ENCODE measurements around the gene RNASE7. TPM values are rescaled to one million over a fixed set of nuclear protein-coding genes. Genes with fewer than 3 reads are reported as not detected.

The RNASE7 gene
- polyA plus RNA-seq, 1 of the 3 experiments (the other 2 are of a cell fraction): not detected

DNA sequence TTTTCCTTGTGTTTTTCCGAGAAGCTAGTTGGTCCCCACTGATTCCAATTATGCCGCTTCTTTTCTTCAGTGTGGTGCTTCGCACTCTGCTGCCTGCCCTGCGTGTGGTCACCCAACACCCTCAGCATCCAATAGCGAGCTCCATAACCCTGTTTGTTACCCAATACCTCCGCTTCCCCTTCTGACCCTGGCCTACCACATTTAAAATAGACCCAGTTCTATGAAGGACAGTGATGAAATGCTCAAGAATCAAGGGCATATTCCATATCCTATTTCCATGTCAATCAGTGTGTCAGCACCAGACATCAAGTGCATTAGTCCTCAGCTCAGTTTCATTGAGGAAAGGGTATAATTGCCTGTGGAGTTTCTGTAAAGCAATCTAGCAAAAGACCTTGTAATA is 26.9 kb upstream of the RNASE7 start:
- H3K9me2 ChIP-seq: no peaks in the 10 kb centered on the region
- WGBS (ENCODE audit: low lambda C conversion rate): 73% methylated on average over 6 of the region's 6 CpGs
- POLR2A ChIA-PET: interaction anchor here (1.0 to 2.1 kb wide), 10 partner anchors 9 to 89 kb away, joined by 3 to 15 read pairs (median 5); partner anchors contain the start of genes ARHGEF40 and NDRG2
- no peaks in the 10 kb centered on the region for H3K9me3 ChIP-seq
- no peak overlapping the region for H2AFZ ChIP-seq (ENCODE audit: low read depth)
- no peaks in the 10 kb centered on the region for H4K20me1 ChIP-seq (ENCODE audit: insufficient read depth)
- H3K36me3 ChIP-seq (replicated peaks in 1 of 2; ENCODE audit: control insufficient read depth in 1 of 2, insufficient read depth in 2 of 2, low read length in 1 of 2): no peaks in the 10 kb centered on the region
- H3K27ac ChIP-seq (ENCODE audit: low read depth in 2 of 2, low read length in 1 of 2): no peak overlapping the region
- no peak overlapping the region for H3K9ac ChIP-seq
- no peak for DNase-seq
- TF ChIP-seq ELF1 (IDR thresholded peaks at IDR 0.05): no peak
- TF ChIP-seq, protein P1, sequence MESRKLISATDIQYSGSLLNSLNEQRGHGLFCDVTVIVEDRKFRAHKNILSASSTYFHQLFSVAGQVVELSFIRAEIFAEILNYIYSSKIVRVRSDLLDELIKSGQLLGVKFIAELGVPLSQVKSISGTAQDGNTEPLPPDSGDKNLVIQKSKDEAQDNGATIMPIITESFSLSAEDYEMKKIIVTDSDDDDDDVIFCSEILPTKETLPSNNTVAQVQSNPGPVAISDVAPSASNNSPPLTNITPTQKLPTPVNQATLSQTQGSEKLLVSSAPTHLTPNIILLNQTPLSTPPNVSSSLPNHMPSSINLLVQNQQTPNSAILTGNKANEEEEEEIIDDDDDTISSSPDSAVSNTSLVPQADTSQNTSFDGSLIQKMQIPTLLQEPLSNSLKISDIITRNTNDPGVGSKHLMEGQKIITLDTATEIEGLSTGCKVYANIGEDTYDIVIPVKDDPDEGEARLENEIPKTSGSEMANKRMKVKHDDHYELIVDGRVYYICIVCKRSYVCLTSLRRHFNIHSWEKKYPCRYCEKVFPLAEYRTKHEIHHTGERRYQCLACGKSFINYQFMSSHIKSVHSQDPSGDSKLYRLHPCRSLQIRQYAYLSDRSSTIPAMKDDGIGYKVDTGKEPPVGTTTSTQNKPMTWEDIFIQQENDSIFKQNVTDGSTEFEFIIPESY (IDR thresholded peaks at IDR 0.05; ENCODE audit: borderline replicate concordance, low read depth): no peak
- no peak for TF ChIP-seq SMC3 (IDR thresholded peaks at IDR 0.05; ENCODE audit: low read depth, low read length)
- TF ChIP-seq TCF12 (IDR thresholded peaks at IDR 0.05): no peak
- no peak for TF ChIP-seq RFX5 (IDR thresholded peaks at IDR 0.05; ENCODE audit: low read length)
- TF ChIP-seq, protein P2, sequence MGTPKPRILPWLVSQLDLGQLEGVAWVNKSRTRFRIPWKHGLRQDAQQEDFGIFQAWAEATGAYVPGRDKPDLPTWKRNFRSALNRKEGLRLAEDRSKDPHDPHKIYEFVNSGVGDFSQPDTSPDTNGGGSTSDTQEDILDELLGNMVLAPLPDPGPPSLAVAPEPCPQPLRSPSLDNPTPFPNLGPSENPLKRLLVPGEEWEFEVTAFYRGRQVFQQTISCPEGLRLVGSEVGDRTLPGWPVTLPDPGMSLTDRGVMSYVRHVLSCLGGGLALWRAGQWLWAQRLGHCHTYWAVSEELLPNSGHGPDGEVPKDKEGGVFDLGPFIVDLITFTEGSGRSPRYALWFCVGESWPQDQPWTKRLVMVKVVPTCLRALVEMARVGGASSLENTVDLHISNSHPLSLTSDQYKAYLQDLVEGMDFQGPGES (IDR thresholded peaks at IDR 0.05; ENCODE audit: low read depth, low read length): no peak
- TF ChIP-seq RAD21 (IDR thresholded peaks at IDR 0.05; ENCODE audit: low read length): no peak
- TF ChIP-seq TAF1 (IDR thresholded peaks at IDR 0.05; ENCODE audit: borderline replicate concordance, low read depth, low read length): no peak
- TF ChIP-seq TEAD4 (IDR thresholded peaks at IDR 0.05; ENCODE audit: borderline replicate concordance, insufficient read depth): no peak
- TF ChIP-seq RCOR1 (IDR thresholded peaks at IDR 0.05; ENCODE audit: low read length): no peak
- no peak for TF ChIP-seq JUND (IDR thresholded peaks at IDR 0.05)
- no peak for TF ChIP-seq CHD2 (IDR thresholded peaks at IDR 0.05; ENCODE audit: low read length, partially characterized antibody)
- TF ChIP-seq, protein P3, sequence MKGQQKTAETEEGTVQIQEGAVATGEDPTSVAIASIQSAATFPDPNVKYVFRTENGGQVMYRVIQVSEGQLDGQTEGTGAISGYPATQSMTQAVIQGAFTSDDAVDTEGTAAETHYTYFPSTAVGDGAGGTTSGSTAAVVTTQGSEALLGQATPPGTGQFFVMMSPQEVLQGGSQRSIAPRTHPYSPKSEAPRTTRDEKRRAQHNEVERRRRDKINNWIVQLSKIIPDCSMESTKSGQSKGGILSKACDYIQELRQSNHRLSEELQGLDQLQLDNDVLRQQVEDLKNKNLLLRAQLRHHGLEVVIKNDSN (IDR thresholded peaks at IDR 0.05; ENCODE audit: borderline replicate concordance, low read depth): no peak
- no peaks in the 10 kb centered on the region for H3F3A ChIP-seq (replicated peaks; ENCODE audit: insufficient read depth)
- H3K4me2 ChIP-seq: no peak overlapping the region
- H3K27me3 ChIP-seq (ENCODE audit: insufficient read depth): peaks cover 15% of the 10 kb centered on the region
- no peaks in the 10 kb centered on the region; a peak in 1 of 4 replicates for H3K4me1 ChIP-seq (ENCODE audit: control insufficient read depth in 1 of 2, insufficient read depth in 2 of 2, low read depth in 1 of 2, low read length in 1 of 2)
- H3K4me3 ChIP-seq (ENCODE audit: low read depth in 2 of 2, low read length in 1 of 2): no peak overlapping the region
- no peaks in the 10 kb centered on the region for H3K79me2 ChIP-seq (ENCODE audit: insufficient read depth)
- CTCF ChIA-PET: interaction anchor here (0.6 to 18.2 kb wide), 47 partner anchors 9 to 634 kb away, joined by 3 to 555 read pairs (median 7); partner anchors contain the start of genes ARHGEF40, NDRG2, RNASE13 and RNASE7
